Small intestine (tissue), 7 donors: ENCODE results near the gene TMEM242. TPM values are rescaled to one million over a fixed set of nuclear protein-coding genes. Genes with fewer than 3 reads are reported as not detected.

ENCODE experiments used
- DNase-seq, 2 donors: peaks; one replicate each; pipeline versions ENCODE4 v3.0.0 to v3.0.0-alpha.2; 2013
- FAIRE-seq: peaks from 2 replicates; lab custom pipeline; 2012; peaks lifted over from hg19 to GRCh38; lab: Jason Lieb, UNC
- H3K27ac ChIP-seq, 3 donors: one replicate each; pipeline ENCODE4 v1.5.1; 2013; ENCODE audit warnings: low read length in 2 of 3, mild to moderate bottlenecking in 2 of 3, control low read depth in 1 of 3, inconsistent platforms in 1 of 3, low read depth in 1 of 3, moderate library complexity in 1 of 3
- H3K27me3 ChIP-seq, 3 donors: one replicate each; pipeline ENCODE4 v1.6.1; 2013; ENCODE audit warnings: low read length in 3 of 3, inconsistent platforms in 1 of 3; ENCODE audit not compliant: control insufficient read depth in 3 of 3, insufficient read depth in 3 of 3
- H3K36me3 ChIP-seq, 3 donors: one replicate each; pipeline ENCODE4 v1.6.1; 2013; ENCODE audit warnings: low read length in 3 of 3, inconsistent platforms in 1 of 3, low read depth in 1 of 3, mild to moderate bottlenecking in 1 of 3, moderate library complexity in 1 of 3; ENCODE audit not compliant: control insufficient read depth in 3 of 3, insufficient read depth in 2 of 3
- H3K4me1 ChIP-seq, 3 donors: one replicate each; pipeline ENCODE4 v1.6.1; 2013; ENCODE audit warnings: low read length in 2 of 3, inconsistent platforms in 1 of 3, low read depth in 1 of 3, mild to moderate bottlenecking in 1 of 3, moderate library complexity in 1 of 3; ENCODE audit not compliant: control insufficient read depth in 3 of 3, insufficient read depth in 2 of 3
- H3K4me3 ChIP-seq, 3 donors: one replicate each; pipeline ENCODE4 v1.5.1; 2013; ENCODE audit warnings: low read length in 3 of 3, control low read depth in 1 of 3, inconsistent platforms in 1 of 3, low read depth in 1 of 3, mild to moderate bottlenecking in 1 of 3, moderate library complexity in 1 of 3
- H3K9me3 ChIP-seq, 2 donors: one replicate each; pipeline ENCODE4 v1.6.1; 2013; ENCODE audit warnings: low read depth in 1 of 2, low read length in 1 of 2; ENCODE audit not compliant: control insufficient read depth in 2 of 2, insufficient read depth in 1 of 2
- WGBS, 3 donors: extraction: QIAGEN DNeasy Blood & Tissue Kit; methylation state at CpG; one replicate each; pipeline ENCODE4 v1.1.7; 2013; 5-methylcytosine and 5-hydroxymethylcytosine counted together
- polyA plus RNA-seq, 4 donors: library from polyadenylated mRNA; stranded (reverse) in 3 of 4; unstranded in 1 of 4; fragments of 200-250 nt in 3 of 4; fragments of 120-200 nt in 1 of 4; gene quantifications; one replicate each; pipeline versions ENCODE4 v1.2.1 to v1.2.3, GENCODE V29; 2013
- donor health status: healthy with polysubstance abuse.
- donor health status: control.
- donor health status: control.
- donor health status: Bipolar disorder and iron deficiency.
- donor health status: healthy.

TMEM242 gene
- polyA plus RNA-seq, 4 donors = 3.8 to 9.5 (median 5.7) TPM

- no peaks in the 10 kb centered on the region for H3K9me3 ChIP-seq
- no peak overlapping the region for H3K4me3 ChIP-seq
- DNase-seq (peak; percentile 68 to 87), FAIRE-seq (no peak)
- H3K27ac ChIP-seq = peak overlapping the region in 1 of 3 donors; percentile 74
- H3K36me3 ChIP-seq = no peaks in the 10 kb centered on the region
- no peaks in the 10 kb centered on the region for H3K27me3 ChIP-seq
- WGBS, 3 donors = 40 to 71% (median 49%) methylated on average over 3 of the region's 3 CpGs
- H3K4me1 ChIP-seq = peaks cover 0 to 21% (median 0%) of the 10 kb centered on the region in 3 donors
Observed at GRCh38 chr6:157276134-157276532, 47.2 kb downstream of the TMEM242 start.

GRCh38 chr6:157274471-157275226, 48.7 kb downstream of the TMEM242 start:
- 0% methylated on average over 69 to 93 of the region's 93 CpGs for WGBS, 3 donors
- Histone ChIP-seq H3K27ac (peak overlapping the region; percentile 52 to 86 (median 71)), H3K27me3 (no peaks in the 10 kb centered on the region), H3K4me3 (peak overlapping the region; percentile 56 to 68 (median 58)), H3K4me1 (peaks cover 0 to 21% (median 0%) of the 10 kb centered on the region in 3 donors), H3K9me3 (no peaks in the 10 kb centered on the region), H3K36me3 (no peaks in the 10 kb centered on the region)
- DNase-seq = peak; percentile 73 to 92
- no peak for FAIRE-seq

GRCh38 chr6:157273756-157274470, 49.4 kb downstream of the TMEM242 start:
- Histone ChIP-seq H3K4me3 (peak overlapping the region; percentile 56 to 68 (median 58)), H3K4me1 (peaks cover 0 to 21% (median 0%) of the 10 kb centered on the region in 3 donors), H3K27me3 (no peaks in the 10 kb centered on the region), H3K27ac (peak overlapping the region in 1 of 3 donors; percentile 52), H3K36me3 (no peaks in the 10 kb centered on the region), H3K9me3 (no peaks in the 10 kb centered on the region)
- WGBS, 3 donors = 10 to 15% (median 11%) methylated on average over 28 to 30 of the region's 30 CpGs
- DNase-seq (peak; percentile 40 to 72), FAIRE-seq (no peak)

- no peak for FAIRE-seq
- 71 to 84% (median 78%) methylated on average over 19 of the region's 19 CpGs for WGBS, 3 donors
Observed at GRCh38 chr6:157272866-157273755, 50.2 kb downstream of the TMEM242 start.

GRCh38 chr6:157272372-157272771, 50.9 kb downstream of the TMEM242 start:
- Histone ChIP-seq H3K27ac (no peak overlapping the region), H3K4me3 (no peak overlapping the region), H3K9me3 (no peaks in the 10 kb centered on the region), H3K36me3 (no peaks in the 10 kb centered on the region), H3K4me1 (peaks cover 0 to 21% (median 0%) of the 10 kb centered on the region in 3 donors), H3K27me3 (no peaks in the 10 kb centered on the region)
- 41 to 75% (median 45%) methylated on average over 7 of the region's 7 CpGs for WGBS, 3 donors
- DNase-seq (peak in 1 of 2 donors; percentile 44), FAIRE-seq (no peak)

More at GRCh38 chr6:157272866-157273755, 50.2 kb downstream of the TMEM242 start:
- no peak for DNase-seq
- H3K27ac ChIP-seq = no peak overlapping the region
- H3K4me1 ChIP-seq = peaks cover 0 to 21% (median 0%) of the 10 kb centered on the region in 3 donors
- no peaks in the 10 kb centered on the region for H3K9me3 ChIP-seq
- H3K4me3 ChIP-seq = no peak overlapping the region
- no peaks in the 10 kb centered on the region for H3K27me3 ChIP-seq
- no peaks in the 10 kb centered on the region for H3K36me3 ChIP-seq

- no peak for DNase-seq
- H3K4me3 ChIP-seq = no peak overlapping the region
- no peaks in the 10 kb centered on the region for H3K36me3 ChIP-seq
- no peak for FAIRE-seq
- WGBS, 3 donors = 80 to 90% (median 90%) methylated on average over 4 of the region's 4 CpGs
- peaks cover 0 to 21% (median 0%) of the 10 kb centered on the region in 3 donors for H3K4me1 ChIP-seq
- H3K27me3 ChIP-seq = no peaks in the 10 kb centered on the region
- H3K9me3 ChIP-seq = no peaks in the 10 kb centered on the region
- H3K27ac ChIP-seq = no peak overlapping the region
Observed at GRCh38 chr6:157271911-157272310, 51.4 kb downstream of the TMEM242 start.

- FAIRE-seq (no peak), DNase-seq (no peak)
- H3K27me3 ChIP-seq = no peaks in the 10 kb centered on the region
- H3K36me3 ChIP-seq = no peaks in the 10 kb centered on the region
- H3K9me3 ChIP-seq = no peaks in the 10 kb centered on the region
- H3K4me1 ChIP-seq = peaks cover 0 to 17% (median 0%) of the 10 kb centered on the region in 3 donors
- H3K4me3 ChIP-seq = no peak overlapping the region
- WGBS, 3 donors = 95 to 98% (median 96%) methylated on average over 9 of the region's 9 CpGs
- H3K27ac ChIP-seq = no peak overlapping the region
Observed at GRCh38 chr6:157271441-157271840, 51.9 kb downstream of the TMEM242 start.

GRCh38 chr6:157270916-157271315, 52.4 kb downstream of the TMEM242 start:
- H3K9me3 ChIP-seq = no peaks in the 10 kb centered on the region
- H3K36me3 ChIP-seq = no peaks in the 10 kb centered on the region
- H3K27me3 ChIP-seq = no peaks in the 10 kb centered on the region
- 83 to 91% (median 89%) methylated on average over 2 of the region's 2 CpGs for WGBS, 3 donors
- H3K4me3 ChIP-seq = no peak overlapping the region
- FAIRE-seq (no peak), DNase-seq (no peak)
- peaks cover 0 to 12% (median 0%) of the 10 kb centered on the region in 3 donors for H3K4me1 ChIP-seq
- H3K27ac ChIP-seq = no peak overlapping the region
